HT-29 (cell line): ENCODE data around the gene DPYSL3. TPM values are rescaled to one million over a fixed set of nuclear protein-coding genes. Genes with fewer than 3 reads are reported as not detected.

Source experiments
- DNase-seq: peaks from one replicate; pipeline ENCODE4 v3.0.0-alpha.2; 2015; ENCODE audit warnings: low spot score
- total RNA-seq: library from RNA; depleted of rRNA; stranded (reverse); fragments of >200 nt; shearing (Covaris generic); gene quantifications from 2 replicates; pipeline ENCODE4 v1.2.3, GENCODE V29; 2014

Gene DPYSL3
- total RNA-seq, 1 experiment from 2014 or later = 0.81 TPM

GRCh38 chr5:147404706-147405105 lies 105.2 kb downstream of the DPYSL3 start:
- no peak for DNase-seq

DNA sequence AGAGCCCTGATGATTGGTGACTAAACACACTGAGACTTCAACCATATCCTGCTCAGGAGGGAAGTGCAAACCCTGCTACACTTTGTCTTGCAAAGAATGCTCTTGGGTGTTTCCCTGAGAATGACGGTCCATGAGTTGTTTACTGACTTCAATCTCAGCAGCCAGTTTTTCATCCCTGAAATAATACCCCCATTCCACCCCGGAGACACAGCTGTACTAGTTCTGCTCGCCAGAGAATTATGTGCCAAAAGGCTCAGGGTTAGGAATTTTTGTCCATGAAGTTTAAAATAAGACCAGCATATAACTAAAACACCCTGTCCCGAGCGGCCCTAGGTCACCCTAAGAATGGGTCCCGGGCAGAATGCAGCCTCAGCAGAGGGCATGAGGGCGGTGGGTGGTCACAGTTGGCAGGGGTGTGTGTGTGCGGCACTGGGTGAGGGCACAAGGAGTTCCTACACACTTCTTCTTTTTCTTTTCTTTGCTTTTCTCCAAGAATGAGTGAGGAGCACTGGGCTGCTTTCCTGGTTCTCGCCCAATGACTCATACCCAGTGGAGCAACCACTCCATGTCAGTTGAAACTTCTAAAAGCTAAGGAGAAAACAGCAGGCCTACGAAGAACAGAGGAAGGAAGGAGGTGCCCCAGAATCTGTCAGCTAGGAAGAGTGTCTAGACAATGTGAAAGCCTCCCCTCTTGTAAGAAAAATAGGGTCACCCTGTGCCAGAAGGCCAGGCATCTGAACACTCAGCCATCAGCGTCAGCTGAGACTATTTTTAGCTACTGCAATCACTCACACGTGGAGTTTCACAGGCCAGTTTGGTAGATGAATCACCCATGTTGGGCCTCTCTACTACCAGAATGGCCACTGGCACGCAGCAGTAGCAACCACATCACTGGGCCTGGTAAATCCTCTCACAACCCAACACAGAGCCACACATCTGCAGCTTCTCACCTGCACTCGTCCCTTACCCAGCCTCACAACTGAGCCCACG lies 105.9 kb downstream of the DPYSL3 start:
- peak; percentile 26 for DNase-seq

- no peak for DNase-seq
Measured at GRCh38 chr5:147400881-147401280, 109.0 kb downstream of the DPYSL3 start.

- no peak for DNase-seq
Measured at GRCh38 chr5:147400126-147400809, 109.6 kb downstream of the DPYSL3 start.

DNA sequence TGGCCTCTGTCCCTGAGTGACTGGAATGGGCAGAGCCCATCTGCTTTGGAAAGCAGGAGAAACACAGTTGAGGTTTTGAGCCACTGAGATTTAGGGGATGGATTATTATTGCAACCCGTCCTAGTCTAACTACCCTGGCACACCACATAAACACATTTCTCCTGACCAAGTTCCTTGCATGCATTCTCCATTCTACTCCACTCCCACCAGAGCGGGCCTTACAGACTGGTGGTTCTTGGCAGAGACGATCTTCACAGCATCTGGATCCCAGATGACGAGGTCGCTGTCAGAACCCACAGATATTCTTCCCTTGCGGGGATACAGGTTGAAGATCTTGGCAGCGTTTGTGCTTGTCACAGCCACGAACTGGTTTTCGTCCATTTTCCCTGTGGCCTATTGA lies 111.0 kb downstream of the DPYSL3 start:
- DNase-seq = no peak

DNA sequence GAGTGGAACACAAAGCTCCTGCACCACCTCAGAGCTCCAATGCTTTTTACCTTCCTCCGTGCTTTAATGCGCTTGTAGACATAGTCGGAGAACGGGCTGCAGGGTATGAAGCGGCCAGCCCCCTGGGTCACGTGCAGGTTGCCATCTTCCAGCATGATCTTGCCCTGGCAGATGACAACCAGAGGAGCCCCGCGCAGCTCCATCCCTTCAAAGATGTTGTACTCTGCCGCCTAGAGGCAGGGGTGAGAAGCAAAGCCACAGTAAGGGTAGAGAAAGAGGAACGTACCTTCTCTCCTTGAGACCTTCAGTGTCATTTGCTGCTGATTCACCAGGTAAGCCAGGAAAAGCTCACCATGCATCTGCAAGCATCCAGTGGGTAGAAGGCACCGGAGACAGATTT lies 112.3 kb downstream of the DPYSL3 start:
- peak; percentile 9 for DNase-seq

DNA sequence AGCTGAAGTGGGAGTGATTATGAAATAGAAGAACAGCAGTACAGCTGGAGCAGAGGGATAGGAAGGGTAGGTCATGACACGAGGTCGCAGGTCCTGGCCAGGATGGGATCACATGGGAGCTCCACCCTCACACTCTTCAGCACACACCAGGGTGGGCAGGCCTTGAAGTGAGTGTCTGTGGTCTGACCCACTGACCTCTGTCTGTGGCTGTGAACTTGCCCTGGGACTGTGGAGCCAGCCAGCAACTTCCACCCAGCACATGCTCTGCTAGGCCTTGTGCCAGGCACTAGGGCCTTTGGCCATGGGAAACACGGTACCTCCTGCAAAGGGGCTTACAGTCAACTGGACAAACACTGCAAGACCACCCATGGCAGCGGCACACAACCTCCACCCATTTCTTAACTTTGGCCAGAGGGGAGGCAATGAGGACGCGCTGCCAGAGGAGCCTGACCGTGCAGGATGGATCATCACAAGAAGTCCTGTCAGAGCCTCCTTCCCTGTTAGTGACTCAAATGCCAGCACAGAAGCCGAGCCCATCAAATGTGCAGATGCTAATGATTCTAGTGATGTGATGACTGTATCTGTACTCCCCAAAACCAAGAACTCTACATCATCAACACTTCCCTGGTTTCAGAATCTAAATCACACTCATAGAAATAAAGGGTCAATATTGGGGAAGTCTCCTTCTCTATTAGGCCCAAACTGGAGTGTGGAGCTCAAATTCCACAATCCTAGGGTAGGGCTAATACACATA lies 113.6 kb downstream of the DPYSL3 start:
- no peak for DNase-seq

DNA sequence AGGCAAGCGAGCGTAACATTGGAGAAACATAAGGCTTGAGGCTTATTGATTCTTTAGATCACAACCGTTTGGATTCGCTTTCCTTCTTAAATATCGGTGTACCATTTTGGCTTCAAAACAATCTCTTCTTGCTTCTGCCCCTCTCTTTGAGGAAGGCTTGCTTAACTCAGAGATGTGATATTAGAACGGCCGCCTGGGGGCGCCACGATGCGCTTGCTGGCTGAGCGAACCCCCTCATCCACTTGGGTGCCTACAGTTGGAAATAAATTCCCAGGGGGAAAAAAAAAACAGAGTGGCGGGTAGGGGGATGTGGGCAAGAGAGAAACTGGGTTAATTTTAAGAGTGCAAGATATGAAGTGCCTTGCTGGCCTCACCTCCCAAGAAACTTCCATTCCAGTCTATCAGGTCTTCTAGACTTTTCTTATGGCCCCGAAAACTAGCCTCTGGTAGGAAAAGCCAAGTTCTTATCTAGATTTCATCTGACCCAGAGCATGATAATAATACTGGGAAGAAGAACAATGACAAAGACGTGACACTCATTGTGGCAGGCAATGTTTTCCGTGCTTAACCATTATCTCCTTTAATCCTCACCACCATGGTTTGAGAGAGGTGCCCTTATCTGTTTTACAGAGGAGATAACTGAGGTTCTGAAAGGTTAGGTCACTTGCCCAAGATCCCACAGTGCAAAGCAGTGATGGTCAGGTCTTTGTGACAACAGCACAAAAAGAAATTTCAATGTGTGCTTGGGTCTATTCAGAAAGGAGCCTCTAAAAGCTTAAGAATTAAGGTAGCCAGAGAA lies 115.8 kb downstream of the DPYSL3 start:
- no peak for DNase-seq

GRCh38 chr5:147391781-147392180 lies 118.1 kb downstream of the DPYSL3 start:
- DNase-seq = peak; percentile 66

- no peak for DNase-seq
Measured at GRCh38 chr5:147390654-147391225, 119.1 kb downstream of the DPYSL3 start.

DNA sequence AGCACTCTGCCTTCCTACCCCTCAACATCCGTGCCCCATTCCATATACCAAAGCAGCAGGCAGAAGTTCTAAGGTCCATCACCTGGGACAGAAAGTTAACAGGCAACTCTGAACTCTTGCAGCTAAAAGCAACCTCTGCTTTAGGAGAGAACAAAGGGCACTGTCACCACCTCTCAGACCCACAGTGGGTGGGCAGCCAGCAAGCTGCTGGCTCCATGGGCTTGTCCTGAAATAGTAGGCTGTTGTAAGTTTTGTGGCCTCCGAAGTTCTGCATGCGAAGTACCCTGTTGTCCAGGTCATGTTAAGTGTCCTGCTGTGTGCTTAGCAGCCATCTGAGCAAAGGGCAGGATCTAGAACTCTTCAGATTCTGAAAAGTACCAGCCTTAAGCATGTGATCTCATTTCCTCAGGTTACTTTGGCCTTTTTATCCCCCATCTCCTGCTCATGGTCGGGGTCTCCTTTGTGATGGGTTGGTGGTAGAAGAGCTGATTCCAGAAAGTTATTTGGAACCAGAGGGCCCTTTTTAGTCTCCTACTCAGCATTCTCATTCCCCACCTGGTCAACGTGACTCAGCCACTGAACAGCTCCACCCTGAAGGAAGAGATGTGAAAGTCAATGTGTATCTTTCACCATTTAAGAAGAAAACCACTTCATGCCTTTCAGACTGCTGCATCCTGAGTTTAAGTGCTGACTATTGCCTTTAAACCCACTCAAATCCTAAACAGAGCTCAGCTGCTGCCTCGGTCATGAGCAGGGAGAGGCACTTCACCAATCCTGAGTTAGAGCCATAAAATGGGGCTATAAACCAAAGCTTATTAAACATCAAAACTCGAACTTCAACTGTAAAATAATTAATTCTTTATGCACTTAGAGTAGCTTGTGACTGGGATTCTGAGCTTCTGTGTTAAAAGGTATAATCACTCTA lies 121.4 kb downstream of the DPYSL3 start:
- DNase-seq = no peak

DNA sequence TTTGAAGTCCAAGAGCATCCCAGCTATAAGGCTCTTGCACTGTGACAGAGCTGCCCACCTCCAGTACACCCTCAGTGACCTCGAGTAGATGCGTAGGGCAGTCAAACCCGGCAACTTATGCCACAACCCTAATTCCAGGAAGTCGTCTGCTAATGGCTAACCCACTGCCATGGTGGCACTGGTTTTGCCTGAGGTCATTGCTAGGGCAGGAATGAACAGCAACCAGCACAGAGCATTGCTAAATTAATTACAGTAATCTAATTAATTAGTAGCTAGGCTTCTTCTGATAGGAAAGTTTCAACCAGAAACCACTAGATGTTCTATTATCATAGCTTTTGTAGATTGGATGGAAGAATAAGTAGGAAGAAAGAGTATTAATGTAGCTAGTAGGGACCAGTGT lies 122.8 kb downstream of the DPYSL3 start:
- no peak for DNase-seq

- DNase-seq = no peak
Measured at GRCh38 chr5:147384346-147385193, 125.3 kb downstream of the DPYSL3 start.

DNA sequence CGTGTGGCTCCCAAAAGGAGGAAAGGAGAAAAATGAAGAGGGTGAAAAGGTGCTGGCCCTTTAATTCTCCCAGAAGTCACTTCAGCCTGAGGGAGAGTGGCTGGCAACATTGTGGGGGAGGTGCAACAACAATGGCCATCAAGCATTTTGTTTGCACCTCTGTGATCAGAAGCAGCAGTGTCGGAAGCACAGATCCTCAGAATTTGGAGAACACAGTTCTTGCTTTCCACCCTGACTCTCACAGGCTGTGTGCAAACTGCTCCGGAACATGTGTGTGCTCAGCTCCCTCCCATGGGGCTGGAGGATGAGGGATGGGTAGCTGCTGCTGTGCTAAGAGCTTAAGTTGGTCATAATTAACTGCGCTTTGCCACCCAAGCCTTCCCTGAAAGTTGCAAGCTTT lies 127.1 kb downstream of the DPYSL3 start:
- no peak for DNase-seq

DNA sequence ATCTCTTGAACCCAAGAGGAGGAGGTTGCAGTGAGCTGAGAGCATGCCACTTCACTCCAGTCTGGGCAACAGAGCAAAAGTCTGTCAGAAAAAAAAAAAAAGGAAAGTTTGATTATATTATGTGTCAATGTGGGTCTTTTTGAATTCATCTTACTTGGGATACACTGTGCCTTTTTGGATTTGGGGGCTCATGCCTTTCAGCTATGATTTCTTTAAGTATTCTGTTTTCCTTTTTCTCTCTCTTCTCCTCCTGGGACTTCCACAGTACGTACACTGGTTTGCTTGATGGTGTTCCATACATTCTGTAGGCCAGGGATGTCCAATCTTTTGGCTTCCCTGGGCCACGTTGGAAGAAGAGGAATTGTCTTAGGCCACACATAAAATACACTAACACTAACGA lies 128.3 kb downstream of the DPYSL3 start:
- DNase-seq = no peak

DNA sequence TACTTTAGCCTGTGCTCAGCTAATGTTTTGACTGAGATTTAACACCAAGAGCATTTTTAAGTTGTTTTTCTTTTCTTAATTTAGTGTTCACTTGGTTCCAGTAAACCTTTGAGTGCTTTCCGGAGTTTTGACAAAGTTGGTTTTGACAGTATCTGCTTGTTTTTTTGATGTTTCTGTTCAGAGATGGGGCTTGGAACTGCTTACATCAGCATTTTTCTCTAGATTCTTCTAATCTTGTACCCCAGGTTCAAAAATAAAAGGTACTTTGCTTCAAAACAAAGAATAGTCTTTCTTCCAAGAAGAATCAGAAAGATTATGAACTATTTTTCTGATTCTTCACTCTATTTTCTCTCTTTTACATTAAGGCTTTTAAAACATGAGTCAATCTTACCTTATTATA lies 132.2 kb downstream of the DPYSL3 start:
- no peak for DNase-seq

- DNase-seq = no peak
Measured at GRCh38 chr5:147375151-147375550, 134.7 kb downstream of the DPYSL3 start.

- no peak for DNase-seq
Measured at GRCh38 chr5:147373328-147373727, 136.5 kb downstream of the DPYSL3 start.

- no peak for DNase-seq
Measured at GRCh38 chr5:147372191-147372590, 137.7 kb downstream of the DPYSL3 start.
